Stimulated activated CD4-positive, alpha-beta T cell treated with anti-CD3 and anti-CD28 coated beads, Interleukin-4, amount 100 ng/mL, for 4 hours (primary cell): ENCODE measurements around the gene LTA.
A peak's percentile ranks its signal among the peaks of the same experiment; 100 is the strongest.
"Not testable (repeated sequence)": the region's sequence is repeated elsewhere in the genome, so short reads cannot be mapped to it uniquely, and the experiment has no call there.

Experiments
- DNase-seq, 2 experiments: peaks; one replicate each; pipeline ENCODE4 v3.0.0-alpha.2; 2020

The LTA gene

DNA sequence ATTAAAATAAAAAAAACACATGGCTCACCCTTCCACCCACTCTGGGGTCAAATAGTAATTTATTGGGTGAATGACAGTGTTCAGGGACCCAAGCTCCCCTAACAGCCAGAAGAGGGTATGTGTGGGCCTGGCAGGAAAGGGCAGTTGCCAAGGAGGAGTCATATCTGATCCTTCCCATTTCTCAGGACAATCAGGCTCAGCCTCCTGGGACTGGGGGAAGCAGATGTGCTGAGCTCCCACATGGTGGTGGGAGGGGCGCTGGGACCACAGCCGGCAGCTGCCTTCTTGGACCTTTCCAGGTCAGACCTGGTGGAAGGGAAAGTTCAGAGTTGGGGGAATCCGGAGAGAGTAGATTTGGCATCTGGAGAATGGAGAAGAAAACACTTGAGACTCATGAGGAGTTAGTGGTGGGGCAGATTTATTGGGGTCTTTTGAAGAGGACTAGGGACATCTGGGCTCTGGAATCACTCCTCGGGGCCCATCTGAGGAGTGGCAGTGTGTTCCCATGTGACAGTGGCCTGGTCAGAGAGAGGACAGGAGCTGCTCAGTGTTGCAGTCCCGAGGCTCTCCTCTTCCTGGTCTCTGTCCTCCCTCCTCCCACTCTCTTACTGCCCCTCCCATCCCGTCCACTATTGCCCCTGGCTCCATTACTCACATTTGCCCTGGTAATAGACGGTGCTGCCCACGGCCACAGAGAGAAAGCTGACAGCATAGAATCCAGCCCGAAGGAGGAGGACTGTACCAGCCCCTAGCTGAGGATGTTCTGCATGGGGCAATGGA is 17.0 kb downstream of the LTA start:
- DNase-seq: no peak

DNA sequence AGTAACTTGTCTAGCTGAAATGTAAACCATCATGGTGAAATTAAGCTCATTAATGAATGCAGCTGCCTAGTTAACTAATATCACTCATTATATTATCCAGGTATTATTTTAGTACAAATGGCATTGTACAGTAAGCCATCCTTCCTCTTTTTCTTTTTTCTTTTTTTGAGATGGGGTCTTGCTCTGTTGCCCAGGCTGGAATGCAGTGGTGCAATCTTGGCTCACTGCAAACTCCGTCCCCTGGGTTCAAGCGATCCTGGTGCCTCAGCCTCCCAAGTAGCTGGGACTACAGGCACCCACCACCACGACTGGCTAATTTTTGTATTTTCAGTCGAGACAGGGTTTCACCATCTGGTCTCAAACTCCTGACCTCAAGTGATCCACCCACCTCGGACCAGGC is 18.6 kb downstream of the LTA start:
- DNase-seq: not testable (repeated sequence)

DNA sequence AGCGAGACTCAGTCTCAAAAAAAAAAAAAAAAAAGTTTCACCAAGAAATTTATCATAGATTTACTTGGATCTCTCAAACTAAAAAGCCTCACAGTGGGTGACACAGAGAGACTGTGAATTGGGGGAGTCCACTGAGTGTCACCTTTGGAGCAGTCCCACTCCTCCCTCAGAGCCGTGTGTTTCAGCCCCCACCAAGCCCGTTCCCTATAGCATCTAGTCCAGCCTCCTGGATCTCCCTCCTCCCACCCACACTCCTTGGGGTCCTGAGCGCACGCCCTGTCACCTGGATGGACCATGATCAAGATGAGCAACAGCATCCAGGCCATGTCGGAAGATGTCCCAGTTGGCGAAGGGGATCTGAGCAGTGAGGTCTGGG is 20.3 kb downstream of the LTA start:
- DNase-seq: no peak

DNA sequence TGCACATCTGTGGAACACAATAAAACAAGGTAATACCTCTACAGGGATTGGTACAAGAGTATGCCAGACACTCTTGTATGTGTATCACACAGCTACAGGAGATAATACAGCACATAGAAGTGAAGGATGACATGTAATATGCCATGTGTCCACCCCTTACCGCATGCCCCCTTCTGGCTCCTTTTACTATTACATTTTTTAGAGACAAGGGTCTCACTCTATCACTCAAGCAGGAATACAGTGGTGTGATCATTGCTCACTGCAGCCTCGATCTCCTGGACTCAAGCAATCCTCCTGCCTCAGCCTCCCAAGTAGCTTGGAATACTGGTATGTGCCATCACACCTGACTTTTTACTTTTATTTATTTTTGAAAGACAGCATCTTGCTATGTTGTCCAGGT is 24.9 kb downstream of the LTA start:
- DNase-seq: peak in 1 of 2 experiments; percentile 45

DNA sequence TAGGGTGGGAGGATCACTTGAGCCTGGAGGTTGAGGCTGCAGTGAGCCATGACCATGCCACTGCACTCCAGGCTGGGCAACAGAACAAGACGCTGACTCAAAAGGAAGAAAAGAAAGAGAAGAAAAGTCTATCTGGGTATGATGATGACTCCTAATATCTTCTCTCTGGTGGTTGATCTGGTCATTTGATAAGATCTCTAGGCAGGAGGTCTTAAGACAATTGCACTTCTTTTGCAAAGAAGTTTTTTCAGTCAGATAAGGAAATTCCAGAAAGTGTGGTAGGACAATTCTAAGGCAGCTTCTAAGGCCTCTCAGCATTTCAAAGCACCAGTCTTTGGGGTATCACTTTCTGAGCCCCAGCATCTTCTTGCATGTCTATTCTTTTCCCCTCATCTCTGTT is 35.2 kb downstream of the LTA start:
- DNase-seq: no peak

DNA sequence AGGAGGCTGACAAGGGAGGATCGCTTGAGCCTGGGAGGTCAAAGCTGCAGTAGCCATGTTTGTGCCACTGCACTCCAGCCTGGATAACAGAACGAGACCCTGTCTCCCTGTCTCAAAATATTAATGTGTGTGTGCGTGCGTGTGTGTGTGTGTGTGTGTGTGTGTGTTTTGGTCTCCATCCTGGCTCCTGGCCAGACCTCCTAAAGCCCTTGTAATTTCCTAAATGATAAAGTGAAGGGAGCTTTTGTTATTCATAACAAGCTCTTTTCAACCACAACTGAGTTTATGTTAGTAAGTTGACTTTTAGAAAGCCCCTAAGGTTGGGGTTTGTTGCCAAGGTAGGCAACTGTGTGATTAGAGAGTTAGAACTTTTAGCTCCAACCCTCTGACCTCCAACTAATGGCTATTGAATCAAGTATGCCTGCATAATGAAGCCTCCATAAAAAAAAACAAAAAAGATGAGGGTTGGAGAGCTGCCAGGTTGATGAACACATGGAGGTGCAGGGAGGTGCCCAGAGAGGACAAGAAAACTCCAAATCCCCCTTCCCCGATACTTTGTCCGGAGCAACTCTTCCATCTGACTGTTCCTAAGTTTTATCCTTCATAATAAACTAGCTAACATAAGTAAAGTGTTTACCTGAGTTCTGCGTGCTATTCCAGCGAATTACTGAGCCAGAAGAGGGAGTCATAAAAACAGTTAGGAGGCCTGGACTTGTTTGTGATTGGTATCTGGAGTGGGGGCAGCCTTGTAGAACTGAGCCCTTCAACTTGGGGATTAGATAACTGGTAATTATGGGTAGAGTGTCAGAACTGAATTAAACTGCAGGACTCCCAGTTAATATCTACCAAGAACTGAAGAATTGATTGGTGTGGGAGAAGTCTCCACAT is 37.7 kb downstream of the LTA start:
- DNase-seq: no peak

DNA sequence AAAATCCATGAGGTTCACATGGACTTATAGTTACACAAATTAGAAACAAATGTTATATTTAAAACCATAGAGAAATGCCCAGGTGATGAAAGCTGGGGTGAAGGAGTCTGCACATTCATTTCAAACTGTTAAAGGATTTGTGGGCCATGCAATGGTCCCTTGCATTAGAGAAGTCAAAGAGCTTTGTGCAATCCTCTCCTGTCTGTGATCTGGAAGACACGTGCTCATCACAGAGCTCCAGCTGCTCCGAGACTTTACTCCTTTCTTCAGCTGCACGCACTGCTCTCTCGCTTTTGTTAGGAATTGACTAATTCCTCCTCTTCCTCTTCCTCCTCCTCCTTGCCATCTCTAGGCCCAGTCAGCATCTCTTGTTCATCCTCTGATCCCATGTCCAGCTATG is 38.9 kb downstream of the LTA start:
- DNase-seq: no peak

DNA sequence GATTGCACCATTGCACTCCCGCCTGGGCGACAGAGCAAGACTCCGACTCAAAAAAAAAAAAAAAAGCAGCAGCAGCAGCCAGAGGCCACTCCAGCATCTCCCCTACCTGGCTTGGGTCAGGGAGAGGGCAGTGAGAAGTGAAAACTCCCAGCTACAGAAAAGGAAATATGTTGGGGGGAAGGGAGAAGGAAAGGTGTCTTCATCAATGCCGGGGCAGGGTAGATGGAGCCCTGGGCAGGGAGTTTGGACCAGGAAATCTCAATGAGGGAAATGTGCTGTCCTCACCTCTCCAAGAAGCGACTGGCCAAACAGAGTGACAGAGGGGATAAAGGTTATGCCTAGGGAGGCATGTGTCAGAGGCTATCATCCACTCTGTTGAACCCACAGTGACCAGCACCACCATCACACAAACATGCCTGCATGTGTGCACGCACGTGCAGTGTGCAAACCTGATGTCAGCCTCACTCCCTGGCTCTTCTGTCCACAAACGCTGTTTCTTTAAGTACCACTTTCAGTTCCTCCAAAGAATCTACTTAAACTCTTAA is 42.1 kb downstream of the LTA start:
- DNase-seq: no peak

DNA sequence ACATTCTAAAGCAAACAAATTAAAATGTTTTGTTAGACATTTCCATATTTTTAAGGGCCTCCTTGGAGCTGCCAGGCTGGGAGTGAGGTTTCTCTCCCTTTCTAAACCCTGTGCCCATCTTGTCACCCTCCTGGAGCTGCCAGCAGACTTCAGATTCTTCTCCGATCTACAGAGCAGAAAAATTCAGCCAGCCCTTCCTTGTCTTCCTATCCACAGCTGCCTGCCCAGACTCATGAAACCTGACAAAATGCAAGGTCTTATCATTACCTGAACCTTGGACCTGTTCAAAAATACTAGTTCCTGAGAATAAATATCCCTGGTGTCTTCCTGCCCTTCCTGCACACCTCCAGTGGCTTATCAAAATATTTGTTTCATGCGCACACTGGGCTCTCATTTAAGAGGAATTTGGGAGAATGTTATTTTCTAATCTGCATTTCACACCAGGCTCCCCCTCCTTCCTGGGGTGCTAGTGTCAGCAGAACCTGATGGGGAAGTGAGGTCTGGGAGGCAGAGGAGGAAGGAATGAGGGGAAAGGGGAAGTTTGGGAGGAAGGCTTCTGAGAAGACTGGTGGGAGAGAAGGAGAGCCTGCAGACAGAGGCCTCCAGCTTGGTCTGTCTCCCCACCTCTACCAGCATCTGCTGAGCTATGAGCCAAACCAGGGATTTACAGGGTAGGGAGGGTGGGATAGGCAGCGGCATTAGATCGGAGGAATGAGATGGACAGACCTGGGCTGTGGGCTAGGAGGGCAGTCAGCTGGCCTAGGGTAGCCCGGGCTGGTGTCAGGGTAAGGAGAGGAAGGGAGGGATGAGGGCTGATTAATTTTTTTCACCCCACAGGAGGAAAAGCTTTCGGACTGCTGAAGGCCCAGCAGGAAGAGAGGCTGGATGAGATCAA is 42.8 kb downstream of the LTA start, which contains the start of gene AIF1:
TSS of gene AIF1 (plus strand) at position 551 of the 895 bp plus-strand sequence. CDS start at position 647, 96 bp downstream.
- no peak for DNase-seq

DNA sequence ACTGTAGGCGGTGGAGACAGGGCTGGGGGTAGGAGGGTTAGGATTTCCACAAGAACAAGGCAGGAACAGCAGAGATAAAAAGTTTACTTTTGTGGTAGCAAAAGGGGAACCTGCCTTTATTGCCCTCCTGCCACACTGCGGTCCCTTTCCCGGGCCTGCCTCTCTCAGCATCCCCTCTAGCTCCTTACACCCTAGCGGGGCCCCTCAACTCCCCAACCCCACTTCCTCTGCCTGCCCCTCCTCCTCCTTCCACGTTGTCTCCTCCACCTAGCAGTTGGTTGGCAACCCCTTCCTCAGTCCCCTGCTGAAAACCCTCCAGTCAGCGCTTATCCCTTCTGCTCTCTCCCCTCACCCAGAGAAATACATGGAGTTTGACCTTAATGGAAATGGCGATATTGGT is 43.7 kb downstream of the LTA start:
- DNase-seq: no peak

DNA sequence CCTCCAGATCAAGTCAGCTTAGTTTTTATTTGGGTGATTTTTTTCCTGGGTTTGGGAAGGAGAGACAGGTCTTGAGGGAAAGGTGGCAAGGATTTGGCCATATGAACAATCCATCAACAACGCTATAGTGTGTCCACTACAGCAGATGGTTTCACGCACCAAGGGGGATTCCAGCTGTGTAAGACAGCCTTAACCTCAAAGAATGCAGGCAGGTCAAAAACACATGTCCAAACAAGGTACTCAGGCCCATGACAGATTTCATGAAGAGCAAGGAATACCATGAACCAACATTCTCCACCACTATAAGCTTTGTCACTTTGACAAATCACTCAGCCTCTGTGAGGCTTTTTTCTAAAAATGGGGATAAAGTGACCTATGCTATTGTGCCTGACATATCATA is 44.9 kb downstream of the LTA start:
- DNase-seq: no peak

DNA sequence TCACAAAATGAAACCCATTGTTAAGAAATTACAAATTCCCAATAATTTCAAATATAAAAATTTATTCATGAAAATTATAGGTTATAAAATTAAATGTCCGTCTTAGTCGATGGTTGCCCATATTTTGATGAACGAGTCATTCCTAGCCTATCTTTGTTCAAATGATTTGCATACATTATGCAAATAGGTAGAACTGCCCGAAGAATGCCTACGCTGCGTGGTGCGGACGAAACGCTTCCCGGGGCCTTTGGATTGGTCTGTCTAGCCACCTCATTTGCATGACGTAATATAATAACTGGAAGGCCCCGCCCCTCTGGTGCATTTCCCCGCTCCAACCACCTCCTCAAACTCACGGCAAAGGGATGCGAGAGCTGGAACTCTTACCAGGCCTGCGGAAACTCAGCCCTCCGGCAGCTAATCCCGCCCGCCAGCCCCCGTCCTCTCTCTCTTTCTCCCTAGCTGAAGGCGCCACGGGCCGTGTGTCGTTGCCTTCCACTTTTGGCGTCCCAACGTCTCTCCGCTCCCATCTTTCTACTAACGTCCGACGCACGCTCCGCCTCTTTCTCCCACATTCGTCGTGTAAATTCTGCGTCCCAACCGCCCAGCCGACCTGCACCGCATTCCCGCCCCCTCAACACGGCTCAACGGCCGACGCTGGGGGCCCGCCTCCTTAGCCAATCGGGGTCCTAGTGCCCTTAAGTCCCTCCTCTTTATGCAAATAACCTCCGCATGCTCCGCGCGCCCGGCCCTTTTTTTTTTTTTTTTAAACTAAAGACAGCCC is 47.9 kb downstream of the LTA start:
- DNase-seq: peak; percentile 91 to 97

DNA sequence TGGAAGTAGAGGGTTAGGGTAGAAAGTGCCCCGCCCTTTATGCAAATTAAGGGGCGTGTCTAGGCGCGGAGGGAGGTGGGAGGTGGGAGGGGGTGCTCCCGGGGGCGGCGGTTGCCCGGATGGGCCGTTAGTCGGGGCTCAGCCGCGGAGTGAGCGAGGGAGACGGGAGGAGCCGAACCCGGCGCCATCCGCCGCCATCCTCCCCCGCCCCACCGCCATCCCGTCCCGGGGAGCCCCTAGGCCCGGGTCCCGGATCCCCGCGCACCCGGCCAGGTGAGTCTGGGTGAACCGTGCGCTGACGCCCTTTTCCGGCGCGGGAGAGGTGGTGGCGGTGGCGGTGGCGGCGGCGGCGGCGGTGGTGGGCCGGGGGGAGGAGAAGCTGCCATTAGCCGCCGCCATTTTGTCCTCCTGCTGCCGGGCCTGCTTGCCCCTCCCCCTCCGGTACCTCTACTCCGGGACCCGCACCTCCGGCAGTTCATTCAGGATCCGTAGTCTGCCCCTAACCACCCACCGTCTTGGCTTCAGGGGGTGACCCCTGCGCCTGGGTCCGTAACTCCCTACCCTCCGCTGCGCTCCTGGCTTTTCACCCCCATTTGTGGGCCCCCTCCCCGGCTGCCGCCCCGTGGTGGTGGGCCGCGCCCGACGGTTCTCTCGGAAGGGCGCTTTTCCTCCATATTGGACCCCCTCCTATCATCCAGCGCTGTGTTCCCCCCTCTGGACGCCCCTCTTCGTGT is 48.7 kb downstream of the LTA start, which contains the start of gene PRRC2A:
TSS of gene PRRC2A (plus strand) at position 130 of the 734 bp plus-strand sequence. CDS start 2,075 bp downstream, outside the sequence.
- peak in 1 of 2 experiments; percentile 91 for DNase-seq

DNA sequence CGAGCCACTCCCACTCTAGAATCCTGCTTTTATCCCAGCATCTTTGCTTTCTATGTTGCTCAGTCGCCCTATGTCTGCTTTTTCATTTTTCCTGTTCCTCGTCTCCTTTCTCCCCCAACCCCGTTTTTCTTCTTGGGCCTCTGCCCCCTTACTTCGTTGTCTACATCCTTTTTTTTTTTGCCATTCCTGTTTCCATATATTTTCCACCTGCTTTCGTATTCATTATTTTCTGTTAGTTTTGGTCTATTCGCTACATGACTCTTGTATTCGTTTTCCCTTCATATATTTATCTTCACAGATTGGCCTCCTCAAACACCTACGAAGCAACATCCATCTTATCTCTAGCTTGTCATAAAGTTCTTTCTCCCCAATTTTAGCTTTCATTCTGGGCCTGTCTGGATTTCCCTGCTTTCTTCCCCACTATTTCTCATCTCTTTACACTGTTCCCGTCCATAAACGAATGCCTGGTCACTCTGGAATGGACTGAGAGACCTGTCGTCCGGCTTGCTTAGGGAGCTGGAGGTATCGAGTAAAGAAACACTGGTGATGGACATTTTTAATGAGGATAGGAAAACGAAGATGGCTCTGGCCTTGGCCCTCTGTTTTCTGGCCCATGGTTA is 49.3 kb downstream of the LTA start:
- no peak for DNase-seq

DNA sequence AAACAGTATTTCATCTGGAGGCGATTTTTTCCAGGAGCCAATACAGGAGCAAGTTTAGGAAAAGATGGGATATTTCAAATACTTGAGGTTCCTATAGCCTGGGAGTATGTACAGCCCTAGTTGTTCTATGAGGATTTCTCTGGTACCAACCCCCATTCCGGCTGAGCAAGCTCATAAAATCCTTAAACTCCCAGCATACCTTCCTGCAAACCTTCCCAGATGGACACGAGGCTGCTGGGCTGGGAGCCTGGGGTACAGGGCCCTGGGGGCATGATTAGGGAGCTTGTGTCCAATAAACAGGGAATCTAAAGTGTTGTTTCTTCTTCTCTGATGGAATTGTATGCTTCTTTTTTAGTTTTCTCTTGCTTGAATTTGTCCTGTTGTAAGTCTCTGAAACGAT is 49.9 kb downstream of the LTA start:
- DNase-seq: no peak

DNA sequence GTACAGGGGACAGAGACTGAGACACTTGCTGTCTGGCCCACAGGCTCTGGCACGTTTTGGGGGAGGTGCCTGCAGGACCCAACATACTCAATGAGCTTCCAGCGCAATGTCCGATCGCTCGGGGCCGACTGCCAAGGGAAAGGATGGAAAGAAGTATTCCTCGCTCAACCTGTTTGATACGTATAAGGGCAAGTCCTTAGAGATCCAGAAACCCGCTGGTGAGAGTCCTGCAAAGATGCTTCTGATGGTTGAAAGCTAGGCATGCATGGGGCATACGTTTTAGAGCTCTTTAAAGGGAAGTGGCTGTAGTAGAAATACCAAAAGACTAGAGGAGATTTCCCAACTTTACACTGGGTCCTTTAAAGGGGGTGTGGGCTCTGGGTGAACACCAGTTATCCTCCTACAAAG is 50.6 kb downstream of the LTA start:
- no peak for DNase-seq
